ENCODE results near the gene TSC2. TPM values are rescaled to one million over a fixed set of nuclear protein-coding genes. Genes with fewer than 3 reads are reported as not detected.

Gene TSC2
- total and polyA plus RNA-seq, 2 of the 13 experiments (the other 11 are each of a cell fraction or from before 2014, with no cell fraction given), result 19.6 to 40.4 TPM

GRCh38 chr16:2047330-2048115 is at the start of gene TSC2, which contains the start of gene NTHL1 (continued):
- TF ChIP-seq HINFP (CRISPR knock-in tag; IDR thresholded peaks at IDR 0.05; ENCODE audit: low read depth) (no peak), POGZ (CRISPR knock-in tag; IDR thresholded peaks at IDR 0.05) (no peak), ARID2 (CRISPR knock-in tag; IDR thresholded peaks at IDR 0.05; ENCODE audit: borderline replicate concordance) (no peak), ZNF326 (CRISPR knock-in tag; IDR thresholded peaks at IDR 0.05; ENCODE audit: borderline replicate concordance) (no peak), NFIB (CRISPR knock-in tag; IDR thresholded peaks at IDR 0.05; ENCODE audit: borderline replicate concordance) (no peak), DPF2 (CRISPR knock-in tag; IDR thresholded peaks at IDR 0.05; ENCODE audit: borderline replicate concordance, low read depth) (no peak), ARNT (IDR thresholded peaks at IDR 0.05) (no peak), PCBP1 (IDR thresholded peaks at IDR 0.05; ENCODE audit: borderline replicate concordance, low read depth, low read length) (peak; percentile 21; the same call in 1 of the 2 replicates), ZNF30 (CRISPR knock-in tag; IDR thresholded peaks at IDR 0.05) (no peak), CEBPZ (IDR thresholded peaks at IDR 0.05; ENCODE audit: low read length) (no peak), POGK (CRISPR knock-in tag; conservative IDR thresholded peaks at IDR 0.05) (peak; percentile 96), ZNF883 (CRISPR knock-in tag; IDR thresholded peaks at IDR 0.05; ENCODE audit: not compliant biosample characterization) (no peak), ZNF460 (CRISPR knock-in tag; IDR thresholded peaks at IDR 0.05; ENCODE audit: borderline replicate concordance) (no peak), ZNF274 (CRISPR knock-in tag; IDR thresholded peaks at IDR 0.05) (0 out of 2 replicates have a peak, but pooled peaks have one; percentile 52), TRIM24 (CRISPR knock-in tag; IDR thresholded peaks at IDR 0.05) (no peak), TEAD3 (CRISPR knock-in tag; optimal IDR thresholded peaks at IDR 0.05; ENCODE audit: borderline replicate concordance) (peak; percentile 52), KDM3A (CRISPR knock-in tag; IDR thresholded peaks at IDR 0.05; ENCODE audit: low read depth) (peak; percentile 28; the same call in 1 of the 2 replicates), NFYC (CRISPR knock-in tag; IDR thresholded peaks at IDR 0.05) (peak; percentile 55), NAIF1 (CRISPR knock-in tag; IDR thresholded peaks at IDR 0.05; ENCODE audit: borderline replicate concordance) (peak; percentile 91; the same call in 1 of the 2 replicates), ZBTB38 (CRISPR knock-in tag; IDR thresholded peaks at IDR 0.05) (no peak), BRCA1 (CRISPR knock-in tag; IDR thresholded peaks at IDR 0.05) (no peak), MEF2D (CRISPR knock-in tag; IDR thresholded peaks at IDR 0.05) (0 out of 2 replicates have a peak, but pooled peaks have one; percentile 14)
